Measurements from ENCODE around the gene GJC1. TPM values are rescaled to one million over a fixed set of nuclear protein-coding genes. Genes with fewer than 3 reads are reported as not detected.

Gene GJC1
- polyA plus RNA-seq, 1 experiment: 20.6 TPM

GRCh38 chr17:44769647-44770084 is 60.4 kb downstream of the GJC1 start:
- ChIA-PET POLR2A (no interaction called here), CTCF (no interaction called here)
- DNase-seq (ENCODE audit: low read depth, low spot score): no peak
- Histone ChIP-seq H3K9me3 (ENCODE audit: control insufficient read depth, insufficient read depth, low read length) (no peaks in the 10 kb centered on the region), H3K27ac (ENCODE audit: low read depth, low read length) (no peak overlapping the region), H3K4me3 (ENCODE audit: low read depth, low read length) (no peak overlapping the region), H3K27me3 (ENCODE audit: control insufficient read depth, insufficient read depth, low read length) (peaks cover 25% of the 10 kb centered on the region)
- no peak for TF ChIP-seq CTCF (IDR thresholded peaks at IDR 0.05; ENCODE audit: low read depth, low read length)

GRCh38 chr17:44769230-44769629 is 60.9 kb downstream of the GJC1 start:
- DNase-seq (ENCODE audit: low read depth, low spot score): no peak
- ChIA-PET POLR2A (no interaction called here), CTCF (no interaction called here)
- no peak overlapping the region for H3K27ac ChIP-seq (ENCODE audit: low read depth, low read length)
- H3K27me3 ChIP-seq (ENCODE audit: control insufficient read depth, insufficient read depth, low read length): peaks cover 25% of the 10 kb centered on the region
- no peak for TF ChIP-seq CTCF (IDR thresholded peaks at IDR 0.05; ENCODE audit: low read depth, low read length)
- H3K9me3 ChIP-seq (ENCODE audit: control insufficient read depth, insufficient read depth, low read length): no peaks in the 10 kb centered on the region
- H3K4me3 ChIP-seq (ENCODE audit: low read depth, low read length): no peak overlapping the region

GRCh38 chr17:44768505-44769142 is 61.5 kb downstream of the GJC1 start:
- ChIA-PET POLR2A (no interaction called here), CTCF (no interaction called here)
- no peak for DNase-seq (ENCODE audit: low read depth, low spot score)
- Histone ChIP-seq H3K9me3 (ENCODE audit: control insufficient read depth, insufficient read depth, low read length) (no peaks in the 10 kb centered on the region), H3K27me3 (ENCODE audit: control insufficient read depth, insufficient read depth, low read length) (peaks cover 23% of the 10 kb centered on the region), H3K4me3 (ENCODE audit: low read depth, low read length) (no peak overlapping the region), H3K27ac (ENCODE audit: low read depth, low read length) (no peak overlapping the region)
- no peak for TF ChIP-seq CTCF (IDR thresholded peaks at IDR 0.05; ENCODE audit: low read depth, low read length)

GRCh38 chr17:44767493-44767892 is 62.6 kb downstream of the GJC1 start:
- POLR2A ChIA-PET: no interaction called here
- peaks cover 16% of the 10 kb centered on the region for H3K27me3 ChIP-seq (ENCODE audit: control insufficient read depth, insufficient read depth, low read length)

More at GRCh38 chr17:44767493-44767892, 62.6 kb downstream of the GJC1 start:
- H3K9me3 ChIP-seq (ENCODE audit: control insufficient read depth, insufficient read depth, low read length): no peaks in the 10 kb centered on the region
- CTCF ChIA-PET: no interaction called here
- DNase-seq (ENCODE audit: low read depth, low spot score): no peak
- H3K27ac ChIP-seq (ENCODE audit: low read depth, low read length): no peak overlapping the region
- no peak overlapping the region for H3K4me3 ChIP-seq (ENCODE audit: low read depth, low read length)
- TF ChIP-seq CTCF (IDR thresholded peaks at IDR 0.05; ENCODE audit: low read depth, low read length): no peak

Measured in AG04450 (cell line).